Endodermal cell (in vitro differentiated cells): ENCODE measurements around the gene TNIK. TPM values are rescaled to one million over a fixed set of nuclear protein-coding genes. Genes with fewer than 3 reads are reported as not detected.
A peak's percentile ranks its signal among the peaks of the same experiment; 100 is the strongest.

Experiments
- DNase-seq: peaks from one replicate; pipeline ENCODE4 v3.0.0-alpha.2; 2017
- H3K27ac ChIP-seq: 2 replicates; pipeline ENCODE4 v1.5.1; 2013; ENCODE audit warnings: mild to moderate bottlenecking, low read depth, low read length, moderate library complexity
- H3K27me3 ChIP-seq: 2 replicates; pipeline ENCODE4 v1.6.1; 2013; ENCODE audit warnings: mild to moderate bottlenecking, low read length, moderate library complexity; ENCODE audit not compliant: insufficient read depth, control insufficient read depth, poor library complexity, severe bottlenecking
- H3K36me3 ChIP-seq: 2 replicates; pipeline ENCODE4 v1.7.0; 2013; ENCODE audit warnings: mild to moderate bottlenecking, low read length, moderate library complexity; ENCODE audit not compliant: control insufficient read depth, insufficient read depth
- H3K4me1 ChIP-seq: one replicate; pipeline ENCODE4 v1.7.0; 2013; ENCODE audit warnings: low read length; ENCODE audit not compliant: control insufficient read depth, insufficient read depth
- H3K4me3 ChIP-seq: 2 replicates; pipeline ENCODE4 v1.5.1; 2013; ENCODE audit warnings: mild to moderate bottlenecking, low read length, moderate library complexity
- H3K9ac ChIP-seq: 2 replicates; pipeline ENCODE4 v1.6.1; 2013; ENCODE audit warnings: mild to moderate bottlenecking, low read length, moderate library complexity; ENCODE audit not compliant: poor library complexity, severe bottlenecking; ENCODE audit errors: extremely low read depth
- H3K9me3 ChIP-seq: 2 replicates; pipeline ENCODE4 v1.6.1; 2013; ENCODE audit warnings: mild to moderate bottlenecking, low read length, moderate library complexity; ENCODE audit not compliant: control insufficient read depth
- H3K27ac Mint-ChIP-seq: 2 replicates; pipeline ENCODE4 v1.8.0; 2020; ENCODE audit warnings: mixed read lengths
- H3K27me3 Mint-ChIP-seq: 2 replicates; pipeline ENCODE4 v1.8.0; 2021; ENCODE audit warnings: mild to moderate bottlenecking, mixed read lengths; ENCODE audit not compliant: insufficient read depth
- H3K36me3 Mint-ChIP-seq: 2 replicates; pipeline ENCODE4 v1.8.0; 2020; ENCODE audit warnings: low read depth, mixed read lengths
- H3K4me1 Mint-ChIP-seq: 2 replicates; pipeline ENCODE4 v1.8.0; 2020; ENCODE audit warnings: mixed read lengths
- H3K4me3 Mint-ChIP-seq: 2 replicates; pipeline ENCODE4 v1.8.0; 2020; ENCODE audit warnings: mild to moderate bottlenecking, moderate library complexity, mixed read lengths
- H3K9me3 Mint-ChIP-seq: 2 replicates; pipeline ENCODE4 v1.8.0; 2020; ENCODE audit warnings: mild to moderate bottlenecking, mixed read lengths
- CTCF ChIP-seq: fragments of 200-600 bp; sonication (generic); conservative IDR thresholded peaks from 2 replicates; pipeline ENCODE4 v1.5.0; 2021; ENCODE audit warnings: antibody characterized with exemption, mild to moderate bottlenecking
- WGBS, 2 experiments: methylation state at CpG; one replicate each; pipeline versions ENCODE4 v1.1.5 to v1.1.7; 2013; ENCODE audit warnings: missing lambda C conversion rate in 2 of 2, mixed read lengths in 1 of 2; ENCODE audit not compliant: insufficient coverage in 1 of 2, insufficient read length in 1 of 2; 5-methylcytosine and 5-hydroxymethylcytosine counted together
- total RNA-seq, 2 donors: library from RNA; stranded (reverse); fragmentation: NEBNext Ultra II Directional in 1 of 2; extraction: Animal tissue kit (Norgen Biotek cat#: 25700) in 1 of 2; gene quantifications; 2 replicates in 1 of 2; 3 replicates in 1 of 2; pipeline ENCODE4 v1.2.1, GENCODE V29; 2021

The TNIK gene
- total RNA-seq, 2 donors from 2014 or later: 12.2 to 14.9 TPM

GRCh38 chr3:171458864-171459136, 1.4 kb downstream of the TNIK start:
- Mint-ChIP-seq H3K27ac (peak overlapping the region; percentile 70), H3K4me1 (peaks cover 53% of the 10 kb centered on the region), H3K36me3 (no peaks in the 10 kb centered on the region), H3K27me3 (peaks cover 60% of the 10 kb centered on the region), H3K9me3 (no peaks in the 10 kb centered on the region), H3K4me3 (peak overlapping the region; percentile 70)
- Histone ChIP-seq H3K9me3 (no peaks in the 10 kb centered on the region), H3K9ac (peak overlapping the region; percentile 21), H3K4me1 (peaks cover 8% of the 10 kb centered on the region), H3K27ac (no peak overlapping the region), H3K27me3 (peaks cover 55% of the 10 kb centered on the region), H3K36me3 (no peaks in the 10 kb centered on the region), H3K4me3 (peak overlapping the region; percentile 88)
- DNase-seq: peak; percentile 81
- no peak for TF ChIP-seq CTCF
- WGBS, 2 experiments: 0% methylated on average over 2 to 5 of the region's 6 CpGs

DNA sequence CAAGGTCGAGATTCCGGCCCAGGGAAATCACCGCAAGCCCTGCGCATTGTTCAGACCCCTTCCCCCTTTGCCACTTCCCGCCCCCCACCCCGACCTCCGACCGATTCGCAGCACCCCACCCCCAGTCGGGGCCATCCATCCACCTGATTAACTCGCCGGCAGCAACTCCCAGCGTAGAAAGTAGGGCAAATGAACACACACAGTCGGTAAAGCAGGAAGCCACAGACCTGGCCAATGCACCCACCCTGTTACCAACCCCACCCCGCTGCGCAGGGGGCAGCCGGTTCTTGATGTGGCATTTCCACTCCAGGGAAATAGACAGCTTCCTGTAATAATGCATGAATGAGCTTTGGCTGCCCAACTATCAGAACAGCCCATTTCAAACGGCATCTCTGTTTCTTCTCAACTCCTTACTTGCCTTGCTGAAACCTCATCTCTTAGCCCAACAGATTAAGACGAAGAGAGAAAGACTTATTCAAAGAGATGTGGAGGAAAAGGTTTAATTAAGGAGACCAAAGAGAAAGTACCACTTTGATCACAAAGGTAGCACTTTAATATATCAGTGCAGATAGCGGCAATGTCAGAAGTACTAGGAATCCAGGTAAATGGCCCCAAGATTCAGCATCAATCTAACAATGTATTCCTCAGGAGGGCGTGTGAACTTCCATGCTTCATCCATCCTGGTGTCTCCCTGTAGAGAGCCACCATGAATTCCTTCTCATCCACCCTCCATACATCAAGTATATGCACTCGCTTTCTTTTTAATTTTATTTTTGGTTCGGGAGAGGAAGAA, 1.9 kb downstream of the TNIK start:
- no peak overlapping the region for H3K27ac Mint-ChIP-seq
- Histone ChIP-seq H3K9ac (no peak overlapping the region), H3K27me3 (peaks cover 50% of the 10 kb centered on the region), H3K4me3 (peak overlapping the region; percentile 88), H3K36me3 (no peaks in the 10 kb centered on the region), H3K9me3 (no peaks in the 10 kb centered on the region), H3K4me1 (peaks cover 8% of the 10 kb centered on the region), H3K27ac (no peak overlapping the region)
- H3K36me3 Mint-ChIP-seq: no peaks in the 10 kb centered on the region
- peak overlapping the region; percentile 70 for H3K4me3 Mint-ChIP-seq
- peaks cover 53% of the 10 kb centered on the region for H3K4me1 Mint-ChIP-seq
- 1% methylated on average over 9 to 22 of the region's 23 CpGs for WGBS, 2 experiments
- no peaks in the 10 kb centered on the region for H3K9me3 Mint-ChIP-seq
- peak; percentile 80 for DNase-seq
- no peak for TF ChIP-seq CTCF
- peaks cover 56% of the 10 kb centered on the region for H3K27me3 Mint-ChIP-seq

DNA sequence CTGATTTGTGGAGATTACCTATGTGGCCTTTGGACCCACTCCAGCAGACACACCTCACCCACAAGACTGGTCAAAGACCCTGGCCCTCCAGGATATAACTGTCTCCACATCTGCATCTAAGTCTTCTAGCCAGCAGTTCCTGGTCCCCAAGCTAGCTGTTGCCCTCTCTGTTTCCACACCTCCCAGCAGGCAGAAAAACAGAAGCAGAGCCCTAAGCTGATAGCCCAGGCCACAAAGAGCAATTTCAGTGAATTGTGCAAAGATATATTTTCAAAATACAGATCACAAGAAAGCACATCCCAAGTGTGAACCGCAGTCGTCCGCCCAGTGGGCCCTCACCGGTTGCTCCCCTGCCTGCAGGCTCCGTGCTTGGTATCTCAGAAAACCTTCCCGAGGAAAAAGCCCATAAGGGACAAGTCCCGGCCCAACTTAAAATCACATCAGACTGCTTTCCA, 2.6 kb downstream of the TNIK start:
- Histone ChIP-seq H3K4me1 (peaks cover 8% of the 10 kb centered on the region), H3K36me3 (no peaks in the 10 kb centered on the region), H3K27me3 (peaks cover 47% of the 10 kb centered on the region), H3K9me3 (no peaks in the 10 kb centered on the region), H3K9ac (no peak overlapping the region), H3K4me3 (peak overlapping the region; percentile 88), H3K27ac (peak overlapping the region; percentile 10)
- TF ChIP-seq CTCF: no peak
- H3K36me3 Mint-ChIP-seq: no peaks in the 10 kb centered on the region
- H3K27ac Mint-ChIP-seq: peak overlapping the region; percentile 65
- peaks cover 53% of the 10 kb centered on the region for H3K4me1 Mint-ChIP-seq
- peak overlapping the region; percentile 70 for H3K4me3 Mint-ChIP-seq
- DNase-seq: peak; percentile 62
- WGBS, 2 experiments: 4 to 8% methylated on average over 5 to 7 of the region's 7 CpGs
- no peaks in the 10 kb centered on the region for H3K9me3 Mint-ChIP-seq
- peaks cover 53% of the 10 kb centered on the region for H3K27me3 Mint-ChIP-seq
